Fibroblast of pulmonary artery (primary cell): ENCODE data around the gene OXLD1.
"Not testable (repeated sequence)": the region's sequence is repeated elsewhere in the genome, so short reads cannot be mapped to it uniquely, and the experiment has no call there.

Experiments
- DNase-seq: peaks from one replicate; pipeline ENCODE4 v3.0.0-alpha.2; 2010; ENCODE audit warnings: low read depth
- H3K4me3 ChIP-seq: replicated peaks from 2 replicates; pipeline ENCODE4 v1.5.1; 2011; ENCODE audit warnings: low read depth, mild to moderate bottlenecking, control low read depth, low read length, moderate library complexity
- CTCF ChIP-seq: IDR thresholded peaks from 2 replicates; pipeline ENCODE4 v1.5.1; 2011; ENCODE audit warnings: mild to moderate bottlenecking, control low read depth, low read length, inconsistent platforms; ENCODE audit errors: missing control alignments

The OXLD1 gene

GRCh38 chr17:81635973-81636504 is 30.4 kb downstream of the OXLD1 start:
- TF ChIP-seq CTCF: no peak
- H3K4me3 ChIP-seq: peak overlapping the region; percentile 93
- no peak for DNase-seq

- TF ChIP-seq CTCF: no peak
- H3K4me3 ChIP-seq: peak overlapping the region; percentile 93
- no peak for DNase-seq
These were observed 31.0 kb downstream of the OXLD1 start for GRCh38 chr17:81635431-81635830.

GRCh38 chr17:81631482-81631881 is 34.9 kb downstream of the OXLD1 start:
- no peak for TF ChIP-seq CTCF
- H3K4me3 ChIP-seq: no peak overlapping the region
- no peak for DNase-seq

- DNase-seq: no peak
- TF ChIP-seq CTCF: no peak
- no peak overlapping the region for H3K4me3 ChIP-seq
These were observed 36.1 kb downstream of the OXLD1 start for GRCh38 chr17:81630274-81630673.

GRCh38 chr17:81621494-81622130 is 44.8 kb downstream of the OXLD1 start:
- no peak for TF ChIP-seq CTCF
- H3K4me3 ChIP-seq: no peak overlapping the region
- DNase-seq: no peak

GRCh38 chr17:81618307-81618706 is 48.1 kb downstream of the OXLD1 start:
- not testable (repeated sequence) for DNase-seq, H3K4me3 ChIP-seq

GRCh38 chr17:81616877-81617276 is 49.5 kb downstream of the OXLD1 start:
- no peak for DNase-seq
- TF ChIP-seq CTCF: no peak
- no peak overlapping the region for H3K4me3 ChIP-seq
